GM12875 (cell line): ENCODE data around the gene GPX3.

Experiments used
- H3K4me3 ChIP-seq: one replicate; pipeline ENCODE4 v1.5.1; 2011; ENCODE audit warnings: low read depth, low read length, control low read depth
- TF ChIP-seq, protein P1 (sequence below): IDR thresholded peaks from 2 replicates; pipeline ENCODE4 v1.5.1; 2011; ENCODE audit warnings: low read depth, mild to moderate bottlenecking, control low read depth, inconsistent platforms, low read length, moderate library complexity, borderline replicate concordance; ENCODE audit not compliant: insufficient read depth

Gene GPX3

DNA sequence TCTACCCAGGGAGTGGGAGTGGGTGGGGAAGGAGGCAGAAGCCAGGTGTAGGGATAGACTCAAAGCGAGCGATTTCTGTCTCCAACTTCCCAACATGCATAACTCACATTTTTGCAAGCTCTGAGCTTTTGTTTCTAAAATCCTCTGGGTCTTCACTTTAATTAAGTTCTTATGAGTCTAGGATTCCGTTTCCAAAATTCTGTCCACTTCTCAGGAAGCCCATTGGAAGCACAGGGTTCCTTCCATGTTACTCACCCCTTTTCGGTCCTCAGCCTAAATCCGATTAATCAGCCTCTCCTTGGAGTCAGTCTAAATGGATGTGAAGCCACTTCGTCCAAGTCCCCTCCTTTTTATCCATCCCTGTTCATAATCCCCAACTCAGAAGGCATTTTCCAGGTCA lies 1.4 kb downstream of the GPX3 start:
- no peak overlapping the region for H3K4me3 ChIP-seq
- TF ChIP-seq, protein P1, sequence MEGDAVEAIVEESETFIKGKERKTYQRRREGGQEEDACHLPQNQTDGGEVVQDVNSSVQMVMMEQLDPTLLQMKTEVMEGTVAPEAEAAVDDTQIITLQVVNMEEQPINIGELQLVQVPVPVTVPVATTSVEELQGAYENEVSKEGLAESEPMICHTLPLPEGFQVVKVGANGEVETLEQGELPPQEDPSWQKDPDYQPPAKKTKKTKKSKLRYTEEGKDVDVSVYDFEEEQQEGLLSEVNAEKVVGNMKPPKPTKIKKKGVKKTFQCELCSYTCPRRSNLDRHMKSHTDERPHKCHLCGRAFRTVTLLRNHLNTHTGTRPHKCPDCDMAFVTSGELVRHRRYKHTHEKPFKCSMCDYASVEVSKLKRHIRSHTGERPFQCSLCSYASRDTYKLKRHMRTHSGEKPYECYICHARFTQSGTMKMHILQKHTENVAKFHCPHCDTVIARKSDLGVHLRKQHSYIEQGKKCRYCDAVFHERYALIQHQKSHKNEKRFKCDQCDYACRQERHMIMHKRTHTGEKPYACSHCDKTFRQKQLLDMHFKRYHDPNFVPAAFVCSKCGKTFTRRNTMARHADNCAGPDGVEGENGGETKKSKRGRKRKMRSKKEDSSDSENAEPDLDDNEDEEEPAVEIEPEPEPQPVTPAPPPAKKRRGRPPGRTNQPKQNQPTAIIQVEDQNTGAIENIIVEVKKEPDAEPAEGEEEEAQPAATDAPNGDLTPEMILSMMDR, result no peak

- TF ChIP-seq, protein P1, result no peak
These were observed 2.2 kb downstream of the GPX3 start for GRCh38 chr5:151022511-151023018.

GRCh38 chr5:151023047-151023615 lies 2.7 kb downstream of the GPX3 start:
- no peak overlapping the region for H3K4me3 ChIP-seq

More at GRCh38 chr5:151022511-151023018, 2.2 kb downstream of the GPX3 start:
- H3K4me3 ChIP-seq, result no peak overlapping the region

GRCh38 chr5:151023651-151024050 lies 3.3 kb downstream of the GPX3 start:
- TF ChIP-seq, protein P1, result no peak
- no peak overlapping the region for H3K4me3 ChIP-seq

More at GRCh38 chr5:151023047-151023615, 2.7 kb downstream of the GPX3 start:
- TF ChIP-seq, protein P1, result no peak

GRCh38 chr5:151024440-151025249 lies 4.3 kb downstream of the GPX3 start:
- TF ChIP-seq, protein P1, result no peak
- no peak overlapping the region for H3K4me3 ChIP-seq

DNA sequence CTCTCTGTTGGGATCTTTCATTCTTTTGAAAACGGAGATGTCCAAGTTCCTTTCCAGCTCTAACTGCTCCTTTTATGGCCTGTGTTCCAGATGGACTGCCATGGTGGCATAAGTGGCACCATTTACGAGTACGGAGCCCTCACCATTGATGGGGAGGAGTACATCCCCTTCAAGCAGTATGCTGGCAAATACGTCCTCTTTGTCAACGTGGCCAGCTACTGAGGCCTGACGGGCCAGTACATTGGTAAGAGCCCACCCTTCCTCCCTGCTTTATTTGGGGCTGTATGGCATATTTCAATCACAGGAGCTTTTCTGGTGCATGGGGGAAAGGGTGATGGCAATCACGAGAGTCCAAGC lies 4.8 kb downstream of the GPX3 start:
- TF ChIP-seq, protein P1, result no peak
- H3K4me3 ChIP-seq, result no peak overlapping the region

DNA sequence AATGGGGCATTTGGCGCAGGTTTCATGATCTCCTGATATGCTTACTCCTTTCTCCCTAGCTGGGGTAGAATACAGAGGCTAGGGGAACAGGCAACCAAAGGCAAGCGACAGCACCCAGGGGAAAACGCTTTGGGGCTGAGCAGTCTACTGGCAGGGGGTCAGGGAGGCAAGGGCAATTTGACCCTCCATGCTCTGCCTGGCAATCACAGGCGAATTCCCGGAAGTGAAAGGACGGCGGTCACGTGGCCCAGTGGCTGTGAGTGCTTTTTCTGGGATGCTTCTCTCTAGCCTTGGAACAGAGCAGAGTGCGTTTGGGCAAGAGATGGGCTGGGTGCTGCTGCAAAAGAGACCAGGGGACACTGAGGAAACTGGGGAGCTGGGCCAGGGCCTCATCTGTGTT lies 5.7 kb downstream of the GPX3 start:
- TF ChIP-seq, protein P1, result no peak
- no peak overlapping the region for H3K4me3 ChIP-seq
